Measurements from ENCODE around the gene ASCL5. TPM values are rescaled to one million over a fixed set of nuclear protein-coding genes. Genes with fewer than 3 reads are reported as not detected.

The ASCL5 gene
- total RNA-seq, 1 donor from 2014 or later: not detected

GRCh38 chr1:201131398-201131797 is 4.4 kb upstream of the ASCL5 start:
- Histone ChIP-seq H3K36me3 (peaks cover 0 to 20% of the 10 kb centered on the region in 2 donors), H3K4me3 (no peak overlapping the region), H3K27ac (no peak overlapping the region), H3K4me1 (peaks cover under 1% of the 10 kb centered on the region), H3K9me3 (no peaks in the 10 kb centered on the region), H3K27me3 (no peaks in the 10 kb centered on the region)
- intact Hi-C loops (cut with DNase I): no loop called here
- no peak for TF ChIP-seq POLR2A (IDR thresholded peaks at IDR 0.05)
- no peak for TF ChIP-seq POLR2AphosphoS5 (IDR thresholded peaks at IDR 0.05; ENCODE audit: insufficient read depth in 1 of 2, low read depth in 1 of 2)
- no peak for TF ChIP-seq CTCF (IDR thresholded peaks at IDR 0.05)
- DNase-seq (ENCODE audit: extremely low spot score in 2 of 2): no peak

GRCh38 chr1:201128962-201129361 is 2.0 kb upstream of the ASCL5 start:
- no peak for TF ChIP-seq POLR2A (IDR thresholded peaks at IDR 0.05)
- TF ChIP-seq CTCF (IDR thresholded peaks at IDR 0.05): no peak
- TF ChIP-seq POLR2AphosphoS5 (IDR thresholded peaks at IDR 0.05; ENCODE audit: insufficient read depth in 1 of 2, low read depth in 1 of 2): no peak
- Histone ChIP-seq H3K4me1 (no peaks in the 10 kb centered on the region), H3K27ac (no peak overlapping the region), H3K9me3 (no peaks in the 10 kb centered on the region), H3K27me3 (no peaks in the 10 kb centered on the region), H3K36me3 (no peaks in the 10 kb centered on the region), H3K4me3 (no peak overlapping the region)
- DNase-seq (ENCODE audit: extremely low spot score in 2 of 2): no peak
- intact Hi-C loops (cut with DNase I): no loop called here

- Histone ChIP-seq H3K4me1 (no peaks in the 10 kb centered on the region), H3K27me3 (no peaks in the 10 kb centered on the region), H3K27ac (no peak overlapping the region), H3K36me3 (no peaks in the 10 kb centered on the region), H3K4me3 (no peak overlapping the region), H3K9me3 (no peaks in the 10 kb centered on the region)
- no peak for DNase-seq (ENCODE audit: extremely low spot score in 2 of 2)
- no peak for TF ChIP-seq POLR2AphosphoS5 (IDR thresholded peaks at IDR 0.05; ENCODE audit: insufficient read depth in 1 of 2, low read depth in 1 of 2)
- TF ChIP-seq POLR2A (IDR thresholded peaks at IDR 0.05): no peak
- no peak for TF ChIP-seq CTCF (IDR thresholded peaks at IDR 0.05)
- intact Hi-C loops (cut with DNase I): no loop called here
These were observed 1.5 kb upstream of the ASCL5 start for GRCh38 chr1:201128476-201128875.

- Histone ChIP-seq H3K27me3 (no peaks in the 10 kb centered on the region), H3K4me3 (no peak overlapping the region), H3K27ac (no peak overlapping the region), H3K9me3 (no peaks in the 10 kb centered on the region), H3K36me3 (no peaks in the 10 kb centered on the region), H3K4me1 (no peaks in the 10 kb centered on the region)
- no peak for DNase-seq (ENCODE audit: extremely low spot score in 2 of 2)
- no peak for TF ChIP-seq CTCF (IDR thresholded peaks at IDR 0.05)
- no peak for TF ChIP-seq POLR2A (IDR thresholded peaks at IDR 0.05)
- TF ChIP-seq POLR2AphosphoS5 (IDR thresholded peaks at IDR 0.05; ENCODE audit: insufficient read depth in 1 of 2, low read depth in 1 of 2): no peak
- intact Hi-C loops (cut with DNase I): no loop called here
These were observed 921 bp upstream of the ASCL5 start for GRCh38 chr1:201127755-201128455.

- H3K36me3 ChIP-seq: no peaks in the 10 kb centered on the region
- no peaks in the 10 kb centered on the region for H3K4me1 ChIP-seq
- H3K27ac ChIP-seq: no peak overlapping the region
- no peaks in the 10 kb centered on the region for H3K9me3 ChIP-seq
- TF ChIP-seq CTCF (IDR thresholded peaks at IDR 0.05): no peak
- H3K27me3 ChIP-seq: no peaks in the 10 kb centered on the region
- H3K4me3 ChIP-seq: no peak overlapping the region
- no peak for DNase-seq (ENCODE audit: extremely low spot score in 2 of 2)
- intact Hi-C loops (cut with DNase I): no loop called here
These were observed 537 bp downstream of the ASCL5 start for GRCh38 chr1:201126463-201126831.

All from vagina (tissue), 2 donors.